GM23338 (cell line): Measurements from ENCODE around the gene CARTPT. TPM values are rescaled to one million over a fixed set of nuclear protein-coding genes. Genes with fewer than 3 reads are reported as not detected.

Source experiments
- ATAC-seq: fragments of 200-7000 bp; cut with Tn5 transposase; 3 replicates; pipeline ENCODE4 v1.9.1; 2020
- DNase-seq: peaks from one replicate; pipeline ENCODE4 v3.0.0-alpha.2; 2015; ENCODE audit warnings: low spot score
- H2AFZ ChIP-seq: fragments of 200-600 bp; sonication (generic); 2 replicates; pipeline ENCODE4 v1.8.0; 2016; ENCODE audit warnings: antibody characterized with exemption, mild to moderate bottlenecking, moderate library complexity
- H3F3A ChIP-seq: fragments of 200-600 bp; sonication (generic); replicated peaks from 2 replicates; pipeline ENCODE4 v1.8.0; 2017; ENCODE audit warnings: antibody characterized with exemption, mixed run types, low read depth
- H3K27ac ChIP-seq: fragments of 200-600 bp; sonication (generic); 2 replicates; pipeline ENCODE4 v1.6.1; 2016; ENCODE audit warnings: low read depth
- H3K27me3 ChIP-seq: fragments of 200-600 bp; sonication (generic); 2 replicates; pipeline ENCODE4 v1.8.0; 2016; ENCODE audit warnings: mild to moderate bottlenecking, mixed run types, moderate library complexity; ENCODE audit not compliant: insufficient read depth
- H3K36me3 ChIP-seq: fragments of 200-600 bp; sonication (generic); 2 replicates; pipeline ENCODE4 v1.8.0; 2016; ENCODE audit warnings: mild to moderate bottlenecking; ENCODE audit not compliant: insufficient read depth
- H3K4me1 ChIP-seq: fragments of 200-600 bp; sonication (generic); 2 replicates; pipeline ENCODE4 v1.8.0; 2016; ENCODE audit warnings: mild to moderate bottlenecking, moderate library complexity; ENCODE audit not compliant: insufficient read depth
- H3K4me2 ChIP-seq: fragments of 200-600 bp; sonication (generic); 2 replicates; pipeline ENCODE4 v1.7.1; 2017; ENCODE audit warnings: mixed run types
- H3K4me3 ChIP-seq: fragments of 200-600 bp; sonication (generic); 2 replicates; pipeline ENCODE4 v1.6.1; 2016; ENCODE audit warnings: mixed run types
- H3K79me2 ChIP-seq: fragments of 200-600 bp; sonication (generic); replicated peaks from 2 replicates; pipeline ENCODE4 v1.8.0; 2017; ENCODE audit warnings: mild to moderate bottlenecking; ENCODE audit not compliant: insufficient read depth
- H3K9me2 ChIP-seq: fragments of 200-600 bp; sonication (generic); 2 replicates; pipeline ENCODE4 v1.8.0; 2017; ENCODE audit not compliant: insufficient read depth
- H4K20me1 ChIP-seq: fragments of 200-600 bp; sonication (generic); replicated peaks from 2 replicates; pipeline ENCODE4 v1.8.0; 2017; ENCODE audit warnings: mild to moderate bottlenecking; ENCODE audit not compliant: insufficient read depth
- H3K27ac Mint-ChIP-seq: 2 replicates; pipeline ENCODE4 v1.8.0; 2020; ENCODE audit warnings: inconsistent platforms, mild to moderate bottlenecking, moderate library complexity, mixed read lengths
- H3K27me3 Mint-ChIP-seq: 3 replicates; pipeline ENCODE4 v1.8.0; 2022; ENCODE audit warnings: low read depth, mild to moderate bottlenecking, moderate library complexity, mixed read lengths, inconsistent platforms; ENCODE audit not compliant: insufficient read depth, poor library complexity
- H3K36me3 Mint-ChIP-seq: 3 replicates; pipeline ENCODE4 v1.8.0; 2021; ENCODE audit warnings: low read depth, mild to moderate bottlenecking, inconsistent platforms, moderate library complexity, mixed read lengths
- H3K4me1 Mint-ChIP-seq: 3 replicates; pipeline ENCODE4 v1.8.0; 2020; ENCODE audit warnings: mild to moderate bottlenecking, inconsistent platforms, mixed read lengths
- H3K4me3 Mint-ChIP-seq: 3 replicates; pipeline ENCODE4 v1.8.0; 2021; ENCODE audit warnings: moderate library complexity, mild to moderate bottlenecking, inconsistent platforms, mixed read lengths
- H3K9me3 Mint-ChIP-seq: 3 replicates; pipeline ENCODE4 v1.8.0; 2020; ENCODE audit warnings: moderate library complexity, mild to moderate bottlenecking, inconsistent platforms, mixed read lengths
- EZH2 ChIP-seq: fragments of 200-600 bp; sonication (generic); IDR thresholded peaks from one replicate; pipeline ENCODE4 v1.8.0; 2017; ENCODE audit warnings: antibody characterized with exemption, mild to moderate bottlenecking, low read depth; ENCODE audit not compliant: unreplicated experiment
- JUNB ChIP-seq: IDR thresholded peaks from one replicate; pipeline ENCODE4 v1.6.1; 2016; ENCODE audit warnings: antibody characterized with exemption; ENCODE audit not compliant: unreplicated experiment
- ZNF462 ChIP-seq: fragments of 250-450 bp; sonication (Bioruptor Pico); IDR thresholded peaks from 2 replicates; pipeline ENCODE4 v1.5.0; 2020; ENCODE audit warnings: mild to moderate bottlenecking, moderate library complexity
- polyA plus RNA-seq: library from polyadenylated mRNA; unstranded; fragments of >200 nt; fragmentation: Nextera tagmentation; extraction: Ambion mirVana; gene quantifications from 2 replicates; pipeline ENCODE4 v1.2.1, GENCODE V29; 2016
- total RNA-seq: library from RNA; depleted of rRNA; stranded (reverse); fragments of >200 nt; shearing (Covaris generic); gene quantifications from 2 replicates; pipeline ENCODE4 v1.2.3, GENCODE V29; 2014
- TF ChIP-seq, protein P1 (sequence below), 2 experiments: fragments of 200-600 bp in 1 of 2; sonication (generic) in 1 of 2; conservative IDR thresholded peaks; 2 replicates each; pipeline versions ENCODE4 v1.5.1 to v1.6.1; 2016 to 2017; ENCODE audit warnings: antibody characterized with exemption in 2 of 2, low read depth in 2 of 2, mild to moderate bottlenecking in 2 of 2, moderate library complexity in 1 of 2

CARTPT gene
- total and polyA plus RNA-seq, 2 experiments from 2014 or later, result not detected

GRCh38 chr5:71684309-71684708 lies 34.8 kb upstream of the CARTPT start (continued):
- TF ChIP-seq, protein P1, sequence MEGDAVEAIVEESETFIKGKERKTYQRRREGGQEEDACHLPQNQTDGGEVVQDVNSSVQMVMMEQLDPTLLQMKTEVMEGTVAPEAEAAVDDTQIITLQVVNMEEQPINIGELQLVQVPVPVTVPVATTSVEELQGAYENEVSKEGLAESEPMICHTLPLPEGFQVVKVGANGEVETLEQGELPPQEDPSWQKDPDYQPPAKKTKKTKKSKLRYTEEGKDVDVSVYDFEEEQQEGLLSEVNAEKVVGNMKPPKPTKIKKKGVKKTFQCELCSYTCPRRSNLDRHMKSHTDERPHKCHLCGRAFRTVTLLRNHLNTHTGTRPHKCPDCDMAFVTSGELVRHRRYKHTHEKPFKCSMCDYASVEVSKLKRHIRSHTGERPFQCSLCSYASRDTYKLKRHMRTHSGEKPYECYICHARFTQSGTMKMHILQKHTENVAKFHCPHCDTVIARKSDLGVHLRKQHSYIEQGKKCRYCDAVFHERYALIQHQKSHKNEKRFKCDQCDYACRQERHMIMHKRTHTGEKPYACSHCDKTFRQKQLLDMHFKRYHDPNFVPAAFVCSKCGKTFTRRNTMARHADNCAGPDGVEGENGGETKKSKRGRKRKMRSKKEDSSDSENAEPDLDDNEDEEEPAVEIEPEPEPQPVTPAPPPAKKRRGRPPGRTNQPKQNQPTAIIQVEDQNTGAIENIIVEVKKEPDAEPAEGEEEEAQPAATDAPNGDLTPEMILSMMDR (conservative IDR thresholded peaks at IDR 0.05; ENCODE audit: low read depth in 2 of 2), result no peak
- no peak for TF ChIP-seq JUNB

- peak; percentile 74 for ATAC-seq
- Histone ChIP-seq H3K79me2 (no peaks in the 10 kb centered on the region), H3K9me2 (no peaks in the 10 kb centered on the region), H3K4me1 (peaks cover 17% of the 10 kb centered on the region), H2AFZ (peak overlapping the region; percentile 48; the same call in 1 of the 2 replicates), H4K20me1 (no peaks in the 10 kb centered on the region), H3K36me3 (no peaks in the 10 kb centered on the region), H3F3A (no peaks in the 10 kb centered on the region), H3K4me2 (peak overlapping the region; percentile 55), H3K27me3 (no peaks in the 10 kb centered on the region), H3K4me3 (no peak overlapping the region), H3K27ac (no peak overlapping the region)
- Mint-ChIP-seq H3K36me3 (no peaks in the 10 kb centered on the region; the same call in 2 of the 3 replicates), H3K9me3 (no peaks in the 10 kb centered on the region), H3K4me1 (peaks cover 32% of the 10 kb centered on the region), H3K4me3 (peak overlapping the region; percentile 19), H3K27me3 (no peaks in the 10 kb centered on the region), H3K27ac (no peak overlapping the region)
- TF ChIP-seq EZH2 (no peak), ZNF462 (peak; percentile 46; the same call in 1 of the 2 replicates)
- DNase-seq, result peak; percentile 59
These were observed 25.1 kb upstream of the CARTPT start for GRCh38 chr5:71693828-71694427.
